ENCODE measurements around the gene GNG3. TPM values are rescaled to one million over a fixed set of nuclear protein-coding genes. Genes with fewer than 3 reads are reported as not detected.

The GNG3 gene
- total and polyA plus RNA-seq, 2 experiments from 2014 or later, result 2.1 to 7.2 TPM

DNA sequence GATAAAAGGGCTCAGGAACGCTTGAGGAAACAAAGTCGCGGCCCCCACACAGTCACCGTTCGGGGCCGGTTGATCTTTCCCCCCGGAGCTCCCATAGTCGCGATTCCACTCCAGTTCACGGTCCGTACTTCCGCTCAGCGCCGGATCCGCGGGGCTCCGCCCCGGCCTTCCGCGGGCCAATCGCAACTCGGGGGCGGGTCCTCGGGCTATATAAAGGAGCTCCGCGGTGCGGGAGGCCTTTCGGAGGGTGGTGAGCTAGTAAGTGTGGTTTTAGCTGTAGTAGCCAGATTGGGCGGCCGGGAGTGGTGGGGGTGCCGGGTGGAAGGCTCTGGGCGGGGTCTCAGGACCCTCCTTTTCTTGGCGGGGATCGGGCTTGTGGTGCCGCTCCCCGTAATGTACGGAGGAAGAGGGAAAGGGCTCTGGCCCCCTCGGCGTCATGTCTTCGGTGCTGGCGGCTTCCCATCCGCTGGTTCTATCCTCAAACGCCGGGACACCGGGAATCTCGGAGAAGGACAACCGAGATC is 42.3 kb upstream of the GNG3 start, which contains the start of the genes C11orf98 and CSKMT:
C11orf98 (minus strand) TSS at position 136 of the 524 bp plus-strand sequence; CDS start at position 95, 41 bp downstream.
CSKMT (plus strand) TSS at position 238 of the 524 bp plus-strand sequence. CDS start 568 bp downstream, outside the sequence.
- peak within 1 kb of the TSS; percentile 93 for H2AFZ ChIP-seq

GRCh38 chr11:62665599-62666258 is 41.7 kb upstream of the GNG3 start:
- H3K4me2 ChIP-seq, result peak overlapping the region; percentile 97
- H3K27ac ChIP-seq (ENCODE audit: low read depth), result peak overlapping the region; percentile 95
- no peaks in the 10 kb centered on the region for H3K27me3 ChIP-seq (ENCODE audit: insufficient read depth)
- peaks cover 17% of the 10 kb centered on the region for H3K4me1 Mint-ChIP-seq
- ATAC-seq (peak; percentile 2), DNase-seq (ENCODE audit: low spot score) (peak; percentile 42)
- no peaks in the 10 kb centered on the region; the same call in 1 of the 3 replicates for H3K9me3 Mint-ChIP-seq
- peaks cover 20% of the 10 kb centered on the region for H3K36me3 ChIP-seq (ENCODE audit: insufficient read depth)
- H3F3A ChIP-seq (replicated peaks; ENCODE audit: low read depth), result peaks cover 60% of the 10 kb centered on the region
- peak overlapping the region; percentile 98 for H3K27ac Mint-ChIP-seq
- peak overlapping the region; percentile 98 for H3K4me3 Mint-ChIP-seq
- no peak overlapping the region for H2AFZ ChIP-seq
- peaks cover 56% of the 10 kb centered on the region for H3K36me3 Mint-ChIP-seq (ENCODE audit: low read depth)
- no peaks in the 10 kb centered on the region for H3K9me2 ChIP-seq (ENCODE audit: insufficient read depth)
- peaks cover 26% of the 10 kb centered on the region for H3K4me1 ChIP-seq (ENCODE audit: insufficient read depth)
- peak overlapping the region; percentile 99 for H3K4me3 ChIP-seq
- H4K20me1 ChIP-seq (replicated peaks; ENCODE audit: insufficient read depth), result peaks cover 15% of the 10 kb centered on the region
- peaks cover 51% of the 10 kb centered on the region for H3K79me2 ChIP-seq (replicated peaks; ENCODE audit: insufficient read depth)
- peaks cover 14% of the 10 kb centered on the region for H3K27me3 Mint-ChIP-seq (ENCODE audit: insufficient read depth, low read depth, poor library complexity)
- TF ChIP-seq JUNB (IDR thresholded peaks at IDR 0.05; ENCODE audit: unreplicated experiment), result no peak
- TF ChIP-seq ZNF114 (CRISPR knock-in tag; IDR thresholded peaks at IDR 0.05), result no peak
- TF ChIP-seq NANOG (IDR thresholded peaks at IDR 0.05; ENCODE audit: borderline replicate concordance), result no peak
- TF ChIP-seq POLR2AphosphoS5 (IDR thresholded peaks at IDR 0.05; ENCODE audit: low read depth), result no peak
- no peak for TF ChIP-seq REST (IDR thresholded peaks at IDR 0.05; ENCODE audit: unreplicated experiment)

More for the DNA sequence above, 42.3 kb upstream of the GNG3 start, which contains the start of the genes C11orf98 and CSKMT:
- Histone ChIP-seq H3F3A (replicated peaks; ENCODE audit: low read depth) (peaks cover 65% of the 10 kb centered on the region), H3K4me3 (peak within 1 kb of the TSS; percentile 99), H4K20me1 (replicated peaks; ENCODE audit: insufficient read depth) (peaks cover 15% of the 10 kb centered on the region), H3K79me2 (replicated peaks; ENCODE audit: insufficient read depth) (peaks cover 51% of the 10 kb centered on the region), H3K36me3 (ENCODE audit: insufficient read depth) (peaks cover 20% of the 10 kb centered on the region), H3K4me2 (peak within 1 kb of the TSS; percentile 97), H3K9me2 (ENCODE audit: insufficient read depth) (no peaks in the 10 kb centered on the region), H3K4me1 (ENCODE audit: insufficient read depth) (peaks cover 26% of the 10 kb centered on the region), H3K27ac (ENCODE audit: low read depth) (peak within 1 kb of the TSS; percentile 98), H3K27me3 (ENCODE audit: insufficient read depth) (no peaks in the 10 kb centered on the region)
- peaks cover 13% of the 10 kb centered on the region for H3K27me3 Mint-ChIP-seq (ENCODE audit: insufficient read depth, low read depth, poor library complexity)
- DNase-seq (ENCODE audit: low spot score) (peak; percentile 96), ATAC-seq (peak; percentile 84)
- peak within 1 kb of the TSS; percentile 98 for H3K4me3 Mint-ChIP-seq
- TF ChIP-seq NANOG (IDR thresholded peaks at IDR 0.05; ENCODE audit: borderline replicate concordance), result no peak
- TF ChIP-seq POLR2AphosphoS5 (IDR thresholded peaks at IDR 0.05; ENCODE audit: low read depth), result peak; percentile 100
- TF ChIP-seq EZH2phosphoT487 (IDR thresholded peaks at IDR 0.05; ENCODE audit: unreplicated experiment), result no peak
- TF ChIP-seq REST (IDR thresholded peaks at IDR 0.05; ENCODE audit: unreplicated experiment), result peak; percentile 37
- peak within 1 kb of the TSS; percentile 98 for H3K27ac Mint-ChIP-seq
- peaks cover 56% of the 10 kb centered on the region for H3K36me3 Mint-ChIP-seq (ENCODE audit: low read depth)
- peaks cover 17% of the 10 kb centered on the region for H3K4me1 Mint-ChIP-seq
- H3K9me3 Mint-ChIP-seq, result no peaks in the 10 kb centered on the region; the same call in 2 of the 3 replicates

All from GM23338 (cell line).